ENCODE measurements around the gene MYPN. TPM values are rescaled to one million over a fixed set of nuclear protein-coding genes. Genes with fewer than 3 reads are reported as not detected.

MYPN gene
- polyA plus RNA-seq, 6 donors from 2014 or later = not detected

Other genes starting within 250 kb of the MYPN start
- gene SIRT1, start 224.8 kb upstream of the MYPN start, polyA plus RNA-seq (ENCODE audit: low read depth in 6 of 6) = 10 to 100 TPM; 16.5 to 34.4 (median 21.0) TPM
- gene HERC4, start 34.2 kb upstream of the MYPN start, polyA plus RNA-seq (ENCODE audit: low read depth in 6 of 6) = 10 to 100 TPM; 19.5 to 37.5 (median 23.9) TPM
- under 1 TPM in 1 of 6 donors, not detected in 5; 0.23 TPM for gene ATOH7, start 122.6 kb downstream of the MYPN start, polyA plus RNA-seq (ENCODE audit: low read depth in 6 of 6)
- 100 to 1,000 TPM; 101 to 147 (median 126) TPM for gene HNRNPH3, start 222.6 kb downstream of the MYPN start, polyA plus RNA-seq (ENCODE audit: low read depth in 6 of 6)
- 1 to 10 TPM in 2 of 6 donors, under 1 TPM in 3, not detected in 1; 0.77 to 2.0 (median 1.00) TPM for gene PBLD, start 223.4 kb downstream of the MYPN start, polyA plus RNA-seq (ENCODE audit: low read depth in 6 of 6)

Measured in naive B cell (primary cell).